H4 (cell line): ENCODE data around the gene KCNK17. TPM values are rescaled to one million over a fixed set of nuclear protein-coding genes. Genes with fewer than 3 reads are reported as not detected.

Source experiments
- DNase-seq: peaks from one replicate; pipeline ENCODE4 v3.0.0-alpha.2; 2015; ENCODE audit warnings: low spot score
- total RNA-seq: library from RNA; depleted of rRNA; stranded (reverse); fragments of >200 nt; shearing (Covaris generic); gene quantifications from 2 replicates; pipeline ENCODE4 v1.2.3, GENCODE V29; 2014

The KCNK17 gene
- total RNA-seq, 1 experiment from 2014 or later = not detected

- peak; percentile 60 for DNase-seq
Measured at GRCh38 chr6:39335780-39336545, 21.7 kb upstream of the KCNK17 start.

GRCh38 chr6:39333644-39334438 lies 19.6 kb upstream of the KCNK17 start:
- no peak for DNase-seq

GRCh38 chr6:39330476-39330875 lies 16.3 kb upstream of the KCNK17 start:
- no peak for DNase-seq

- DNase-seq = no peak
Measured at GRCh38 chr6:39330057-39330456, 15.8 kb upstream of the KCNK17 start.

- DNase-seq = no peak
Measured at GRCh38 chr6:39328066-39328465, 13.8 kb upstream of the KCNK17 start.

- no peak for DNase-seq
Measured at GRCh38 chr6:39327507-39327906, 13.3 kb upstream of the KCNK17 start.

- no peak for DNase-seq
Measured at GRCh38 chr6:39322306-39322850, 8.2 kb upstream of the KCNK17 start, which contains the start of gene KCNK16. KCNK16 (minus strand) TSS chr6:39322702; CDS start chr6:39322540, 162 bp downstream.

GRCh38 chr6:39321761-39322160 lies 7.5 kb upstream of the KCNK17 start:
- no peak for DNase-seq

- no peak for DNase-seq
Measured at GRCh38 chr6:39320363-39320984, 6.3 kb upstream of the KCNK17 start.

- DNase-seq = no peak
Measured at GRCh38 chr6:39319621-39320362, 5.6 kb upstream of the KCNK17 start.

- no peak for DNase-seq
Measured at GRCh38 chr6:39317256-39317655, 3.0 kb upstream of the KCNK17 start.

GRCh38 chr6:39313526-39314272 lies 520 bp downstream of the KCNK17 start:
- DNase-seq = no peak

- no peak for DNase-seq
Measured at GRCh38 chr6:39312912-39313525, 1.2 kb downstream of the KCNK17 start.

GRCh38 chr6:39310542-39310941 lies 3.7 kb downstream of the KCNK17 start:
- no peak for DNase-seq

- peak; percentile 77 for DNase-seq
Measured at GRCh38 chr6:39309942-39310531, 4.2 kb downstream of the KCNK17 start.

GRCh38 chr6:39307462-39307861 lies 6.8 kb downstream of the KCNK17 start:
- no peak for DNase-seq

- DNase-seq = no peak
Measured at GRCh38 chr6:39304951-39305350, 9.3 kb downstream of the KCNK17 start.

GRCh38 chr6:39303425-39304153 lies 10.6 kb downstream of the KCNK17 start:
- no peak for DNase-seq
